ENCODE measurements around the gene ELP4.

The ELP4 gene

DNA sequence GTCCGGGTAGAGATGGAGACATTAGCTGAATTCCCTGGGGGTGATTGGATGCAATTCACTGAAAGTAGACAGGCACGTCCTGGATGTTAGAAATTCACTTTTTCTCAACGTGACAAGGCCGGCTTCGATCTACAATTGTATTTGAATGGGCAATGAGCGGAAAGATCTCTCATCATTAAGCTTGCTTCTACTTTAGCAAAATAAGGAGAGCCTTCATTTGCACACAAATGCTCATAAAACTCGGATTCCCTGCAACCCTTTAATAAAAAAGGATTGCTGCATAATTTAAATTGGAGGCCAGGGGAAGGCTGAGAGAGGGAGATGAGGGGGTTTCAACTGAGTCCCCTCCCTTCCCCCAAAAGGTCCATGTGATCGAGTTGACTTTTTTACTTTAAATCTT, 312.2 kb downstream of the ELP4 start:
- DNase-seq (ENCODE audit: low read depth) = no peak
- no peak for TF ChIP-seq CTCF (IDR thresholded peaks at IDR 0.05; ENCODE audit: low read depth, low read length)
- no peak for TF ChIP-seq MAX (IDR thresholded peaks at IDR 0.05; ENCODE audit: low read depth, low read length)
- no peak for TF ChIP-seq POLR2A (IDR thresholded peaks at IDR 0.05; ENCODE audit: extremely low read depth, insufficient read length)
- TF ChIP-seq MYC (IDR thresholded peaks at IDR 0.05; ENCODE audit: low read depth, low read length) = no peak
- H3K4me3 ChIP-seq (ENCODE audit: low read depth, low read length) = no peak overlapping the region

DNA sequence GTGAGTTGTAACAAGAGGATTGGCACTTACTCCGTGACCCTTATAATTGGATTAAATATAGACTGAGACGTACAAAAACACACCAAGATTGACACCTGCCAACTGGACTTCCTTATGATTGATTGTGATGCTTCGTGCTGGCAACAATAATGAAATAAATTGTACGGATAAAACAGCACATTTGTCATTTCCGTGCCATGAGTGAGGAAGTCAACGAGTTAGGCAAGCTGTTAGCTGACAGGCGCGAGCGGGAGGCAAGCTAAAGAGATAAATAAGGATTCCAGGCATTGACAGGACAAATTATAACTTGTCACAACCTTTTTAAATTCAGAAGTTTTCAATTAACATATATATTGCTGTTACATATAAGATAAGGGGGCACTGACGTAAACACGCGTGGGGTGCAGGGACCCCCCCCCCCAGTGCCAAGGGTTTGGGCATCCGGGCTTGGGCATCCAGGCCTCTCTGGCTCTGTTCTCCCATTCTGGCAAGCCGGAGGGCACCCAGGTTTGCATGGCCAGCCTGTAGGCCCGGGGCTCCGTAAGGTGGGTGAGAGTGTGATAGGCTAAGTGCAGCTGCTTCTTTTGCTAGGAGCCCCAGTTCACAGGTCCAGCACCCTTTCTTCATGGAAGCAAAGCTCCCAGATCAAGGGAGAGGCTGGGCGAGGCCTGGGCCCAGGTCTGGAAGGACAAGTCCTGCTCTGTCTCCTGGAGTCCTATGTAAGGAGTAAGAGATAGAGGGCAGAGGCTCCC, 312.8 kb downstream of the ELP4 start:
- no peak for DNase-seq (ENCODE audit: low read depth)
- TF ChIP-seq POLR2A (IDR thresholded peaks at IDR 0.05; ENCODE audit: extremely low read depth, insufficient read length) (no peak), CTCF (IDR thresholded peaks at IDR 0.05; ENCODE audit: low read depth, low read length) (no peak), MAX (IDR thresholded peaks at IDR 0.05; ENCODE audit: low read depth, low read length) (no peak), MYC (IDR thresholded peaks at IDR 0.05; ENCODE audit: low read depth, low read length) (no peak)
- no peak overlapping the region for H3K4me3 ChIP-seq (ENCODE audit: low read depth, low read length)

GRCh38 chr11:31822927-31823643, 313.5 kb downstream of the ELP4 start:
- no peak for TF ChIP-seq MYC (IDR thresholded peaks at IDR 0.05; ENCODE audit: low read depth, low read length)
- no peak for TF ChIP-seq CTCF (IDR thresholded peaks at IDR 0.05; ENCODE audit: low read depth, low read length)
- no peak for TF ChIP-seq POLR2A (IDR thresholded peaks at IDR 0.05; ENCODE audit: extremely low read depth, insufficient read length)
- no peak for TF ChIP-seq MAX (IDR thresholded peaks at IDR 0.05; ENCODE audit: low read depth, low read length)
- no peak overlapping the region for H3K4me3 ChIP-seq (ENCODE audit: low read depth, low read length)
- DNase-seq (ENCODE audit: low read depth) = no peak

- no peak overlapping the region for H3K4me3 ChIP-seq (ENCODE audit: low read depth, low read length)
- DNase-seq (ENCODE audit: low read depth) = no peak
- TF ChIP-seq CTCF (IDR thresholded peaks at IDR 0.05; ENCODE audit: low read depth, low read length) (no peak), MYC (IDR thresholded peaks at IDR 0.05; ENCODE audit: low read depth, low read length) (no peak), MAX (IDR thresholded peaks at IDR 0.05; ENCODE audit: low read depth, low read length) (no peak), POLR2A (IDR thresholded peaks at IDR 0.05; ENCODE audit: extremely low read depth, insufficient read length) (no peak)
These were observed 314.2 kb downstream of the ELP4 start for GRCh38 chr11:31823644-31824331.

DNA sequence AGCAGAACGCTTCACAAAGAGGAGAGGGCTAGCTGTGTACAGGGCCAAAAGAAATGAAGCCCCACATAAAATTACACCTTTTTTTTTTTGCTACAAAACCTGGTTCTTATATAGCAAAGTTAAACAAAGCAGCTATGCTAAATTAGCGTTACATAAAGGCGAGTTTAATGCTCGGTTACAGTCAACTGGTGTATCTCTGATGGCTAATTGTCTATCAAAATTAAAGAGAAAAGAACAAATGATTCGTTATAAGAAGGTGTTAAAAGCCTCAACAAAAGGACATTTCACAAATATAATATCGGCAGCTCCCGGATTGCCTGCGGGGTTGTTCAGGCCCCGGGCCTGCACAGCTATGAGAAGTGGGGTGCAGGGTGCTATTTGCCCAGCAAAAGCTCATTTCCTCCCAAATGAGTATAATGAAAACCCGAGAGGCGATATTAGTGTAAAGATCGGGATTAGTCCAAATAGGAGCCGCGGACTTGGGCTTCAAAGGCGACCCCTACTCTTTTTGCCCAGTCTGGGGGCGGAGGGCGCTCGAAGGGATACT, 314.8 kb downstream of the ELP4 start:
- no peak for DNase-seq (ENCODE audit: low read depth)
- no peak overlapping the region for H3K4me3 ChIP-seq (ENCODE audit: low read depth, low read length)
- no peak for TF ChIP-seq POLR2A (IDR thresholded peaks at IDR 0.05; ENCODE audit: extremely low read depth, insufficient read length)
- no peak for TF ChIP-seq MAX (IDR thresholded peaks at IDR 0.05; ENCODE audit: low read depth, low read length)

All from NB4 (cell line).